ENCODE data around the gene PARD3.

GRCh38 chr10:34576797-34577196 is 238.3 kb downstream of the PARD3 start:
- TF ChIP-seq CTCF (IDR thresholded peaks at IDR 0.05): no peak
- no peak for TF ChIP-seq POLR2A (IDR thresholded peaks at IDR 0.05)
